Natural killer cell (primary cell): ENCODE results near the gene SLC6A19. TPM values are rescaled to one million over a fixed set of nuclear protein-coding genes. Genes with fewer than 3 reads are reported as not detected.

ENCODE experiments used
- ATAC-seq, 3 donors: fragments of 150-1000 bp in 2 of 3; fragments of 200-7000 bp in 1 of 3; cut with Tn5 transposase; 1 replicate in 1 of 3; 2 replicates in 2 of 3; pipeline ENCODE4 v1.10.0; 2021; ENCODE audit warnings: mild to moderate bottlenecking in 2 of 3, moderate library complexity in 2 of 3
- DNase-seq, 2 donors: peaks; one replicate each; pipeline versions ENCODE4 v3.0.0 to v3.0.0-alpha.2; 2013 to 2021; ENCODE audit warnings: mixed read lengths in 1 of 2
- H3K27ac ChIP-seq: one replicate; pipeline ENCODE4 v1.5.1; 2013; ENCODE audit warnings: mild to moderate bottlenecking, low read length
- H3K27me3 ChIP-seq: one replicate; pipeline ENCODE4 v1.6.1; 2013; ENCODE audit warnings: low read length; ENCODE audit not compliant: control insufficient read depth, insufficient read depth
- H3K36me3 ChIP-seq: one replicate; pipeline ENCODE4 v1.6.1; 2013; ENCODE audit warnings: low read length; ENCODE audit not compliant: control insufficient read depth, insufficient read depth
- H3K4me1 ChIP-seq: one replicate; pipeline ENCODE4 v1.6.1; 2013; ENCODE audit warnings: low read length; ENCODE audit not compliant: control insufficient read depth, insufficient read depth
- H3K4me3 ChIP-seq: one replicate; pipeline ENCODE4 v1.5.1; 2013; ENCODE audit warnings: low read length
- H3K9me3 ChIP-seq: one replicate; pipeline ENCODE4 v1.6.1; 2013; ENCODE audit warnings: low read length; ENCODE audit not compliant: control insufficient read depth, insufficient read depth
- H3K27ac Mint-ChIP-seq, 2 donors: one replicate each; pipeline ENCODE4 v1.8.0; 2022; ENCODE audit warnings: mild to moderate bottlenecking in 2 of 2, mixed read lengths in 2 of 2, moderate library complexity in 1 of 2
- H3K27me3 Mint-ChIP-seq, 2 donors: one replicate each; pipeline ENCODE4 v1.8.0; 2022; ENCODE audit warnings: low read depth in 2 of 2, mixed read lengths in 2 of 2
- H3K36me3 Mint-ChIP-seq: one replicate; pipeline ENCODE4 v1.8.0; 2022; ENCODE audit warnings: mixed read lengths
- H3K4me1 Mint-ChIP-seq, 2 donors: one replicate each; pipeline ENCODE4 v1.8.0; 2022; ENCODE audit warnings: mixed read lengths in 2 of 2
- H3K4me3 Mint-ChIP-seq: one replicate; pipeline ENCODE4 v1.8.0; 2022; ENCODE audit warnings: mild to moderate bottlenecking, moderate library complexity, mixed read lengths
- H3K9me3 Mint-ChIP-seq, 2 donors: one replicate each; pipeline ENCODE4 v1.8.0; 2022; ENCODE audit warnings: mixed read lengths in 2 of 2
- CTCF ChIP-seq: fragments of 200-600 bp; IDR thresholded peaks from one replicate; pipeline ENCODE4 v1.8.0; 2022; ENCODE audit warnings: antibody characterized with exemption
- WGBS: methylation state at CpG from one replicate; pipeline ENCODE4 v1.1.7; 2013; ENCODE audit warnings: missing lambda C conversion rate; ENCODE audit not compliant: insufficient coverage; 5-methylcytosine and 5-hydroxymethylcytosine counted together
- intact Hi-C: fragments of 100-400 bp; cut with micrococcal nuclease; formaldehyde crosslinking; loops from one replicate; pipeline ENCODE4 v1.14.2; 2022
- total RNA-seq, 4 donors: library from RNA; stranded (reverse); fragments of 120-200 nt in 1 of 4; gene quantifications; one replicate each; pipeline versions ENCODE4 v1.2.3 to v1.2.4, GENCODE V29; 2013 to 2022

The SLC6A19 gene
- total RNA-seq, 3 donors from 2014 or later (not counting 1 experiment from before 2014, with no cell fraction given): not detected

DNA sequence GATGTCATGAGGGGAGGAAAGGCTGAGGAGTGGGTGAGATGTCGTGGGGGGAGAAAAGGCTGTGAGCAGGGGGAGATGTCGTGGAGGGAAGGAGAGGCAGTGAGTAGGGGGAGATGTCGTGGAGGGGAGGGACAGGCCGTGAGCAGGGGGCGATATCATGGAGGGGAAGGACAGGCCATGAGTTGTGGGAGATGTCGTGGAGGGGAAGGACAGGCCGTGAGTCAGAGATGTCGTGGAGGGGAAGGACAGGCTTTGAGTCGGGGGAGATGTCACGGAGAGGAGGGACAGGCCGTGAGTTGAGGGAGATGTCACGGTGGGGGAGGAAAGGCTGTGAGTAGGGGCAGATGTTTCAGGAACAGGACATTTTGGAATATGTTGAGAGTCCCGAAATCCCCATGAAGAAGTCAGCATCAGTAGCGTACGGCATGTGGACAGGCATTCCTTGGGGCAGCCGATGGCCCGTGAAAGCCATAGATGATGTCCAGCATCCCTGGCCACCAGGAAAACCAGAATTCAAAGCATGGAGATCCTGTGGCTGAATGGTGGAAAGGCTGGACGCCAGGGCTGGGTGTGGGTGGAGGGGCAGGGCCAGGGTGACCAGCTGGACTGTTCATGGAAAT lies 8.3 kb upstream of the SLC6A19 start:
- Histone ChIP-seq H3K4me1 (no peaks in the 10 kb centered on the region), H3K4me3 (no peak overlapping the region), H3K27me3 (no peaks in the 10 kb centered on the region), H3K27ac (no peak overlapping the region), H3K36me3 (no peaks in the 10 kb centered on the region), H3K9me3 (no peaks in the 10 kb centered on the region)
- WGBS: 78% methylated on average over 18 of the region's 18 CpGs
- Mint-ChIP-seq H3K27me3 (peaks cover 12 to 23% of the 10 kb centered on the region in 2 donors), H3K4me3 (no peak overlapping the region), H3K27ac (no peak overlapping the region), H3K36me3 (no peaks in the 10 kb centered on the region), H3K9me3 (no peaks in the 10 kb centered on the region), H3K4me1 (no peaks in the 10 kb centered on the region)
- no peak for DNase-seq
- intact Hi-C loops: no loop called here
- no peak for TF ChIP-seq CTCF
- no peak for ATAC-seq

- H3K4me3 Mint-ChIP-seq: no peak overlapping the region
- no peak for ATAC-seq
- no peaks in the 10 kb centered on the region for H3K4me1 Mint-ChIP-seq
- no peaks in the 10 kb centered on the region for H3K9me3 Mint-ChIP-seq
- Histone ChIP-seq H3K4me1 (no peaks in the 10 kb centered on the region), H3K36me3 (no peaks in the 10 kb centered on the region), H3K4me3 (no peak overlapping the region), H3K27ac (no peak overlapping the region), H3K9me3 (no peaks in the 10 kb centered on the region), H3K27me3 (no peaks in the 10 kb centered on the region)
- H3K27ac Mint-ChIP-seq: no peak overlapping the region
- no peaks in the 10 kb centered on the region for H3K36me3 Mint-ChIP-seq
- DNase-seq: no peak
- WGBS: 87% methylated on average over 28 of the region's 28 CpGs
- no peak for TF ChIP-seq CTCF
- intact Hi-C loops: no loop called here
- peaks cover 12 to 23% of the 10 kb centered on the region in 2 donors for H3K27me3 Mint-ChIP-seq
These were observed 7.8 kb upstream of the SLC6A19 start for GRCh38 chr5:1193591-1193985.

DNA sequence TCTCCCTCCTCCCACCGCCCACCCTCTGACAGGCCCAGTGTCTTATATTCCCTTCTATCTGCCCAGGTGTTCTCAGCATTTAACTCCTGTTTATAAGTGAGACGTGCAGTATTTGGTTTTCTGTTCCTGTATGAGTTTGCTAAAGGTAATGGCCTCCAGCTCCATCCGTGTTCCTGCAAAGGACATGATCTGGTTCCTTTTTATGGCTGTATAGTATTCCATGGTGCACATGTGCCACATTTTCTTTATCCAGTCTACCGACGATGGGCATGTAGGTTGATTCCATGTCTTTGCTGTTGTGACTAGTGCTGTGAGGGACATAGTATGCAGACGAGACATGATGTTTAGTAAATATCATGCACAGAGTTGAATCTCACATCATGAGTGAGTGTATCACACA lies 7.0 kb upstream of the SLC6A19 start:
- Mint-ChIP-seq H3K27me3 (peaks cover 10 to 16% of the 10 kb centered on the region in 2 donors), H3K4me3 (no peak overlapping the region), H3K27ac (no peak overlapping the region), H3K4me1 (no peaks in the 10 kb centered on the region), H3K36me3 (no peaks in the 10 kb centered on the region), H3K9me3 (no peaks in the 10 kb centered on the region)
- intact Hi-C loops: no loop called here
- Histone ChIP-seq H3K27me3 (no peaks in the 10 kb centered on the region), H3K27ac (no peak overlapping the region), H3K36me3 (no peaks in the 10 kb centered on the region), H3K4me3 (no peak overlapping the region), H3K9me3 (no peaks in the 10 kb centered on the region), H3K4me1 (no peaks in the 10 kb centered on the region)
- no peak for ATAC-seq
- no peak for DNase-seq
- 90% methylated on average over 4 of the region's 6 CpGs for WGBS
- no peak for TF ChIP-seq CTCF

GRCh38 chr5:1195439-1195838 lies 6.0 kb upstream of the SLC6A19 start:
- no peaks in the 10 kb centered on the region for H3K36me3 ChIP-seq
- H3K27ac ChIP-seq: no peak overlapping the region
- DNase-seq (no peak), ATAC-seq (no peak)
- no peak for TF ChIP-seq CTCF
- no peaks in the 10 kb centered on the region for H3K4me1 ChIP-seq
- Mint-ChIP-seq H3K27ac (no peak overlapping the region), H3K36me3 (no peaks in the 10 kb centered on the region), H3K4me3 (no peak overlapping the region), H3K4me1 (no peaks in the 10 kb centered on the region), H3K27me3 (peaks cover 7 to 9% of the 10 kb centered on the region in 2 donors), H3K9me3 (no peaks in the 10 kb centered on the region)
- H3K4me3 ChIP-seq: no peak overlapping the region
- intact Hi-C loops: no loop called here
- no peaks in the 10 kb centered on the region for H3K9me3 ChIP-seq
- no peaks in the 10 kb centered on the region for H3K27me3 ChIP-seq
- WGBS: 87% methylated on average over 5 of the region's 5 CpGs
